ENCODE results near the gene SURF4.

The SURF4 gene

DNA sequence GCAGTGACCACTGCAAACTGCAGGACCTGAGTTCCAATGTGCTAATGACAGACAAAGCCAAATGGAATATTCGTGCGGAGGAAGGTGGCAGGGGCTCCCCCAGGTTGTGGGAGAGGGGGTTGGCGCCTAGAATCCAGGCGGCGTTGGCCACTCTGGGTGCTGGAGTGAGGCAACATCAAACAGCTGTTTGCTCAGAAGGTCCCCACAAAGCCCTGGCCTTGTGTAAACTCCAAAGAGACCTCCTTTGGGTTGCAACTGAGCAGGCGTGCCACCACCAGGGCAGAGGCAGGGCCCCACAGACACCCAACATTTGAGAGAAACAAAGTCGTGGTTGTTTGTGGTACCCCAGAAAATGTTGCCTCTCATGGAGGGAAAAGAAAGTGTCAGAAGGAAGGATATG is 14.9 kb upstream of the SURF4 start:
- H3K9ac ChIP-seq (ENCODE audit: low read depth, low read length, poor library complexity, severe bottlenecking): no peak overlapping the region
- H3K9me3 ChIP-seq (ENCODE audit: insufficient read depth, low read depth, low read length): no peaks in the 10 kb centered on the region
- H3K27me3 ChIP-seq (ENCODE audit: insufficient read depth, low read length, poor library complexity, severe bottlenecking): no peaks in the 10 kb centered on the region
- TF ChIP-seq EZH2phosphoT487 (IDR thresholded peaks at IDR 0.05; ENCODE audit: borderline replicate concordance): no peak
- TF ChIP-seq, protein P1, sequence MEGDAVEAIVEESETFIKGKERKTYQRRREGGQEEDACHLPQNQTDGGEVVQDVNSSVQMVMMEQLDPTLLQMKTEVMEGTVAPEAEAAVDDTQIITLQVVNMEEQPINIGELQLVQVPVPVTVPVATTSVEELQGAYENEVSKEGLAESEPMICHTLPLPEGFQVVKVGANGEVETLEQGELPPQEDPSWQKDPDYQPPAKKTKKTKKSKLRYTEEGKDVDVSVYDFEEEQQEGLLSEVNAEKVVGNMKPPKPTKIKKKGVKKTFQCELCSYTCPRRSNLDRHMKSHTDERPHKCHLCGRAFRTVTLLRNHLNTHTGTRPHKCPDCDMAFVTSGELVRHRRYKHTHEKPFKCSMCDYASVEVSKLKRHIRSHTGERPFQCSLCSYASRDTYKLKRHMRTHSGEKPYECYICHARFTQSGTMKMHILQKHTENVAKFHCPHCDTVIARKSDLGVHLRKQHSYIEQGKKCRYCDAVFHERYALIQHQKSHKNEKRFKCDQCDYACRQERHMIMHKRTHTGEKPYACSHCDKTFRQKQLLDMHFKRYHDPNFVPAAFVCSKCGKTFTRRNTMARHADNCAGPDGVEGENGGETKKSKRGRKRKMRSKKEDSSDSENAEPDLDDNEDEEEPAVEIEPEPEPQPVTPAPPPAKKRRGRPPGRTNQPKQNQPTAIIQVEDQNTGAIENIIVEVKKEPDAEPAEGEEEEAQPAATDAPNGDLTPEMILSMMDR (conservative IDR thresholded peaks at IDR 0.05; ENCODE audit: low read length): no peak
- H2AFZ ChIP-seq (ENCODE audit: low read length): no peak overlapping the region
- H3K4me1 ChIP-seq (ENCODE audit: insufficient read depth, low read length, poor library complexity, severe bottlenecking): no peaks in the 10 kb centered on the region
- H4K20me1 ChIP-seq (ENCODE audit: insufficient read depth, low read length, poor library complexity, severe bottlenecking): no peaks in the 10 kb centered on the region
- no peaks in the 10 kb centered on the region for H3F3A ChIP-seq (ENCODE audit: low read depth)
- no peaks in the 10 kb centered on the region for H3K79me2 ChIP-seq (ENCODE audit: insufficient read depth, low read length)
- no peaks in the 10 kb centered on the region for H3K9me2 ChIP-seq (replicated peaks; ENCODE audit: low read depth, low read length)
- no peak overlapping the region for H3K4me2 ChIP-seq (ENCODE audit: low read depth, low read length, poor library complexity, severe bottlenecking)
- H3K4me3 ChIP-seq (ENCODE audit: low read length, poor library complexity, severe bottlenecking): no peak overlapping the region
- H3K36me3 ChIP-seq (ENCODE audit: insufficient read depth, low read length): no peaks in the 10 kb centered on the region

DNA sequence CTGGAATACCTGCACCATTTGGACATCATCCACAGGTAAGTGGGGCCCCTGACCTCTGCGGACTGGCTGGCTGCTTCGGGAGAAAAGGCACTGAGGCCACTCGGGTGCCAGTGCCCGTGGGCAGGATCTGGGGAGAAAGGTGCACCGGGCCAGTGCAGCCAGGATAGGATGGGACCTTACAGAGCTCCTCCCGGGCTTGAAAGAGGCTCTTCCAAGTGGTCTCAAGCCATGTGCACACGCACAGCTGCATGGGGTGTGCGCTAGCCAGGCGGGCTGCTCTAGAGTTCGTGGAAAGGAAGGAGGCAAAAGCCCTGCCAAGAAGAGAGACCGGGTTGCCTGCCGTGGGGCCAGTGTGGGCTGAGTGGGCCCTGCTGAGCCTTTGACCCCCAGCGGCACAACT is 13.7 kb upstream of the SURF4 start:
- no peaks in the 10 kb centered on the region for H3F3A ChIP-seq (ENCODE audit: low read depth)
- H3K36me3 ChIP-seq (ENCODE audit: insufficient read depth, low read length): no peaks in the 10 kb centered on the region
- H3K27me3 ChIP-seq (ENCODE audit: insufficient read depth, low read length, poor library complexity, severe bottlenecking): no peaks in the 10 kb centered on the region
- no peaks in the 10 kb centered on the region for H4K20me1 ChIP-seq (ENCODE audit: insufficient read depth, low read length, poor library complexity, severe bottlenecking)
- H3K9me2 ChIP-seq (replicated peaks; ENCODE audit: low read depth, low read length): no peaks in the 10 kb centered on the region
- H2AFZ ChIP-seq (ENCODE audit: low read length): no peak overlapping the region
- H3K4me1 ChIP-seq (ENCODE audit: insufficient read depth, low read length, poor library complexity, severe bottlenecking): no peaks in the 10 kb centered on the region
- no peaks in the 10 kb centered on the region for H3K79me2 ChIP-seq (ENCODE audit: insufficient read depth, low read length)
- no peak overlapping the region for H3K4me2 ChIP-seq (ENCODE audit: low read depth, low read length, poor library complexity, severe bottlenecking)
- H3K4me3 ChIP-seq (ENCODE audit: low read length, poor library complexity, severe bottlenecking): no peak overlapping the region
- H3K9me3 ChIP-seq (ENCODE audit: insufficient read depth, low read depth, low read length): no peaks in the 10 kb centered on the region
- no peak overlapping the region for H3K9ac ChIP-seq (ENCODE audit: low read depth, low read length, poor library complexity, severe bottlenecking)
- no peak for TF ChIP-seq EZH2phosphoT487 (IDR thresholded peaks at IDR 0.05; ENCODE audit: borderline replicate concordance)
- TF ChIP-seq, protein P1 (conservative IDR thresholded peaks at IDR 0.05; ENCODE audit: low read length): no peak

DNA sequence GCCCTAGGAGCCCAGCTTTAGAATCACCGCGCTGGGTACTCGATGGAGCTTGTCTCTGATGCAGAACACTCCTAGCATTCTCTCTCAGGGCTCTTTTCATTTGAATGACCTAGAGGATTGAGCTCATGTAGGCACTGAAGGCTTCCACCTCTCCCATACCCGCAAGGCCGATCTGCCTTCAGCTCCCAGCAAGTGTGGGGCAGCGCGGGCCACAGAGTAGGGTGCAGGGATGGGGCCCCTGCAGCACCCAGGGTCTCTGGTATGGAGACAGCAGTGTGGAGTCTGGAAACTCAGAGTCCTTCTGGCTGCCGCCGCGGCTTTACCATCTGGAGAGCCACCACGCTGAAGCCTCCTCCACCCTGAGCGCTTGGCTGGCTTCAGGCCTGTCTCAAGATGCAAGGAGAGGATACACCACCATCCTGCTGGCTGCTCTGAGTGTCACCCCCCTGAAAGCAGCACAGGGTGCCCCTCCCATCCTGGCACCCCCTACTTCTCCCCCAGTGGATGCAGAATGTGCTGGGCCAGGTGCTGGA is 13.2 kb upstream of the SURF4 start:
- TF ChIP-seq, protein P1 (conservative IDR thresholded peaks at IDR 0.05; ENCODE audit: low read length): no peak
- no peak for TF ChIP-seq EZH2phosphoT487 (IDR thresholded peaks at IDR 0.05; ENCODE audit: borderline replicate concordance)
- H3K79me2 ChIP-seq (ENCODE audit: insufficient read depth, low read length): no peaks in the 10 kb centered on the region
- no peak overlapping the region for H3K4me3 ChIP-seq (ENCODE audit: low read length, poor library complexity, severe bottlenecking)
- H3K4me1 ChIP-seq (ENCODE audit: insufficient read depth, low read length, poor library complexity, severe bottlenecking): no peaks in the 10 kb centered on the region
- no peaks in the 10 kb centered on the region for H3K9me3 ChIP-seq (ENCODE audit: insufficient read depth, low read depth, low read length)
- H4K20me1 ChIP-seq (ENCODE audit: insufficient read depth, low read length, poor library complexity, severe bottlenecking): no peaks in the 10 kb centered on the region
- H3K27me3 ChIP-seq (ENCODE audit: insufficient read depth, low read length, poor library complexity, severe bottlenecking): no peaks in the 10 kb centered on the region
- H3K4me2 ChIP-seq (ENCODE audit: low read depth, low read length, poor library complexity, severe bottlenecking): no peak overlapping the region
- no peak overlapping the region for H2AFZ ChIP-seq (ENCODE audit: low read length)
- no peaks in the 10 kb centered on the region for H3F3A ChIP-seq (ENCODE audit: low read depth)
- H3K36me3 ChIP-seq (ENCODE audit: insufficient read depth, low read length): no peaks in the 10 kb centered on the region
- H3K9ac ChIP-seq (ENCODE audit: low read depth, low read length, poor library complexity, severe bottlenecking): no peak overlapping the region
- H3K9me2 ChIP-seq (replicated peaks; ENCODE audit: low read depth, low read length): no peaks in the 10 kb centered on the region

Data from Loucy (cell line).